HK-2 (cell line): ENCODE measurements around the gene SUGCT.
"Not testable (repeated sequence)": the region's sequence is repeated elsewhere in the genome, so short reads cannot be mapped to it uniquely, and the experiment has no call there.

Experiments
- DNase-seq: peaks from one replicate; pipeline ENCODE4 v3.0.0-alpha.2; 2018; ENCODE audit not compliant: unreplicated experiment

Gene SUGCT

GRCh38 chr7:40612298-40612697 is 477.5 kb downstream of the SUGCT start:
- no peak for DNase-seq

DNA sequence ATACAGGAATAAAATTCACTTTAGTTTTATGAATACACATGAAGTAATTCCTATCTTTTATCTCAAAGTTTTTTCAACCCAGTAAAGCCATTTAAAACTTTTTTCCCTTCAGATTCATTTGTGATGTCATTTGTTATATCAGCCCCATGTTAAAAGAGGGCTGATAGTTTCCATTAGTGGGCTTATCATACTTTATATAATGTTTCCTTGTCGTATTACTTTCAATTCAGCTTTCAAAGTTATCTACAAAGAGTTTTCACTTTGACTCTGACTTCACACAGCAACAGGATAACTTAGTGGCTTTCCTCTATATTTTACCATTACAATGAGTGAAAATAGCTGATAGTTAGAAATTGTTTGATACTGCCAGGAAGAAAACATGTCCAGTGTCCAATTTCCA is 484.8 kb downstream of the SUGCT start:
- DNase-seq: no peak

DNA sequence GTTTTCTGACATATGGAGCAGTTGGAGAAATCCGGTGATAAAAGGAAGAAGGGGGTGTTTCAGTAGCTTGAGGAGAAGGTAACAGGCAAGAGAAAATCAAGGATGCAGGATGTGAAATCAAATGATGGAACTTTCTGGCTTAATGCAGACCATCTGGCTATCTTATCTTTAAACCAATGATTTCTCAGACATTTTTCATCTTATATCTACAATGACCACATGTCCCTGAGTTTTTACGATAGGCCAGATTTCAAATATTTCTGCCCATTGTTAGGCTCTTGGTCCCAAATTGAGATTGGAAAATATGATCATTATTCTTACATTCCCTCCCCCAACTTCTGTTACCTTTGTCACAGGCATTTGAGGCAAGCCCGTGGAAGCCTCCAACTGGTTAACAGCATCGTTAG is 486.8 kb downstream of the SUGCT start:
- no peak for DNase-seq

DNA sequence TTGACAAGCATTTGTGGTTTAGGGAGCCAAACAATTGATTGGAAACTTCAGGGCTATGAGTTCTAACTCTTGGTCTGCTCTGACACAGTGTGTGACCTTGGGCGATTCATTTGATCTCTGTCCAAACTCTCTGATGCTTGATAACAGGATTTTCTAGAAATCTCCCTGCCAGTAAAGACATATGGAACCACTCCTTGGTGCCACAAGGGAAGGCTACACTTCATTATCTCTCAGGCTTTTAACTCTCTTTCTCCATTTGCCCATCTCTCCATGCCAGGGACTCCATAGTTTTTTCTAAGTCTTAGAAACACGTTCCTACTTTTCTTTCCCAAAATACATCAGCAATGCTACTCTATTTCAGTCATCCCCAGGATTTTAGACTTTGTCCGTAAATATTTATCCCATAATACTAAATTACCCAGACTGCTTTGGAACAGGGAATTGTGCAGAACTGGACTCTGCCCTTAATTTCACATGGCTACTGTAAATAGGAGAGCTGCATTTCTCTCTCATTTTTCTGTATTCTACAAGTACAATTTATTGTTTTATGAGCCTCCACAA is 488.2 kb downstream of the SUGCT start:
- no peak for DNase-seq

DNA sequence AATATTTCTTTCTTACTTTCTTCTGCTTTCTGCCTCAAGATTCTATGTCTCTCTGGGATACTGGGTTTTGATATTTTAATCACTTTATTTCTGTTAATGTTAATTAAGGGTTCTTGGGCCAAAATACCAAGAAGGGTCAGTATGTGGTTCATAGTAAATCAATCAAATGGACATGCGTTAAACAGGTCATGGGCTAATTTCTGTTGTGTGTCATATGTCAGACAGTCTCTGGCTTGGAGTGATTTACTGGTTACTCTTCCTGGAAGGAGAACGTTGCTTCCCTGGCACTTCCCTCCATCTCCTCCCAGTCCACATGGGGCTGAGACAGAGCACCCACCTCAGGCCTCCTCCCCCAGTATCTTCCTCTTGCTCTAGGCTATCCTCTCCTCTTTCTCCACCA is 489.1 kb downstream of the SUGCT start:
- DNase-seq: no peak

DNA sequence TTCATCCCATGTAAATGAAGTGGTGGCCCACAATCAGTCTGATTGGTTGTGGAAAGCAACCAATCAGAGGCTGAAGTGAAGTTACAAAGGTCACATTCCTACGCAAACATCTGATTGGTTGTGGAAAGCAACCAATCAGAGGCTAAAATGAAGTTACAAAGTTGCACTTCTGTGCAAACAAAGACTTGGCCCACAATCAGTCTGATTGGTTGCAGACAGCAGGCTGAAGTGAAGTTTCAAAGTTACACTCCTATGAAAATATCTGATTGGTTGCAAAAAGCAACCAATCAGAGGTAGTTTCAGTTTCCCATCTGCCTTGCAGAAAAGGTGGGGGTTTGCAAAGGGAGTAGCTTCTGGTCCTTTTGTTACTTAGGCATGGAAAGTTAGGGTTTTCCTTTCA is 492.6 kb downstream of the SUGCT start:
- DNase-seq: not testable (repeated sequence)

DNA sequence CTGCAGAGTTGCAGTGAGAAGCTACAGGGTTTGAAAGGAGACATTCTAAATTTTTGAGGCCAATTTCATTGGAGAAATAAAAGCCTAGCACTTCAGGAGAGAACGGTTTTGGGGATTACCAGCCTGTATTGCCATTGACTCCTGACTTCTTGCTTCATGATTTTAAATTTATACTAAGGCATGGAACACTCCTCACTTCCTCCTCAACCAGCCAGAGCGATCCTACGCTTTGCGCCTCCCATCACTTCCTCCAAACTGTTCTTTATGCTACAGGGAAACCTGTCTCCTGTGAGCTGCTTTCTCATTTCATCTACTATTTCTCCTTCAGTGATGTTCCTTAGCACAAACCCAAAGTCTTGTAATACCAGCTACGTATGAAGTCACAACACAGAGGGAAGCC is 495.1 kb downstream of the SUGCT start:
- no peak for DNase-seq

DNA sequence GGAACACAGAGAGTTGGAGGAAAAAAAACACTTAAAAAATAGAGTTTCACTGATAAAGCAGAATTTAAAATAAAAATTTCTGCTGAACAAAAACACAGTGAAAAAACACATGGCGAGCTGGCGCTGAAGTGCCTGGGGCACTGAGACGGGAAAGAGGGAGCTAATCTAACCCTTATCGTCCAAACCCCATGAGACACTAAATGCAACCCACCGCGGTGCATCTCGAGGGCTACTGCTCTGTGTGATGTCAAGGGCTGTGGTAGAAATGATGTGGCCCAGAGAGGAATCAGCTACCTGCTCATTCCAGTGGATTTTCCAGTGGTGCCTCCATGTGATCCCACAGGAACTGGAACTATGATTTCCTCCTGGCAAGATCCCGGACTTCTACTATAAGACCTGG is 499.3 kb downstream of the SUGCT start:
- DNase-seq: no peak

DNA sequence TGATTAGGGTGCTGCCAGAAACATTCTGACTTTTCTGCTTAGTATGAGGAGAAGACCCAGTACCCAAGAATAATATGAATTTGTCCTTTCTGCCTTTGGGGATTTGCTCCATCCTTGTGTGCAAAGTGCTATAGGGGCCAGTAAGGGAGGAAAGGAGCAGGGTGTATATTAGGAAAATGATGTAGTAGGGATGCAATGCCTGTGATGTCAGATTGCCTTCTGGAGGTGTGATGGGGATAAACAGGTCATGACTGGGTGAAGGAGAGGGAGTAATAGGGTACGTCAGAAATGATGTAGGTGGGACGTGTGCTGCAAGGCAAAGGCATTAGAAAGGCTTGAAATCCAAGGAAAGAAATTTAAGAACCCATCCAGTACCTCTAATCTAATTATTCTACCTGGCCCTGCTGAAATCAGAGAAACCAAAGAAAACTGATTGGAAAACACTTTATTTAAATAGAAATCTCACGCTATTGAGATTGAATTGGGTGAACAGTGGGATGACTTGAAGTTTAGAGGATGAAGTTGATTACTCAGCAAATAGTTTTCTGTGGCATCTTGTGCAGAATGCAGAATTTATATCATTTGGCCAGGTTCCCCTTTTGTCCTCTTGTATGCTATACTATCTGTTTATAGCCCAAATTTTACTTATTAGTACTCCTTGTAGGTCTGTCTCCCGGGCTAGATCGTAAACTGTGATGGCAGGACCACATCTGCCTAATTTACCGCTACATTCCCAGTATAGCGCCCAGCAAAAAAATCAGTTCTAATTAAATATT is 503.9 kb downstream of the SUGCT start:
- DNase-seq: no peak

DNA sequence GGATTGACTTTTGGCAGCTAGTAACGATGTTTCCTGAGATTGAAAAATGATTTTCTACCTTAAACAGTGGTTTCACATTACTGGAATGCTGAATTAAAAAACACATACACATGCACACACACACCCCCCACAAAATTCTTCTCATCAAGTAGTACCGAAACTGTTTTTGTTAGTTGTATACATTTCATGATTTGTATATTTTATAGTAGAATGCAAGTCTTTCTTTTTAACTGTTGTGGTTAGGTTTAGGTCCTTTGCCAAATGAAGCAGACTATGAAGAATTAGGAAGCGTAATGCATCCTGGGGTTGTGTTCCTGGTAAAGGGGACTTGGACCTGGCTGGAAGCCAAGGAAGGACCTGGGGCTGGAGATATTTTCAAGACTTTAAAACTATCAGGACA is 505.8 kb downstream of the SUGCT start:
- no peak for DNase-seq

DNA sequence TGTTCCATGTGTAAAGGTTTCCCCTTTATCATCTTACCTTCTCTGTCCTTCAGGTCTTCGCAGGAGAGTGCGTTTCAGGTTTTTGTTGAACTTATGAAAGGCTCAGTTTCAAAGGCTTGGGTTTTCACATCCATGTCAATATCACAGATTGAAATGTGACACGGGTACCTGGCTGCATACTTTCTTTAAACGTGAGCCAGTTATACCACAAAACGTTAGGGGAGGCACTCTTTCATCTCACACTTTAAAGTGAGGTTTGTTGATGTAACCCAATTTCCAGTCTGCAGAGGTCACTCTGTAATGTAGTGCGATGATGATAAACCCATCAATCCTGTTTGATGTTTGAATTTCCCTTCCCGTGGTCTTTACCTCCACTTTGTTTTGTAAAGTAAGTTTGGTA is 506.9 kb downstream of the SUGCT start:
- DNase-seq: no peak

- no peak for DNase-seq
Observed at GRCh38 chr7:40643664-40644063, 508.9 kb downstream of the SUGCT start.

DNA sequence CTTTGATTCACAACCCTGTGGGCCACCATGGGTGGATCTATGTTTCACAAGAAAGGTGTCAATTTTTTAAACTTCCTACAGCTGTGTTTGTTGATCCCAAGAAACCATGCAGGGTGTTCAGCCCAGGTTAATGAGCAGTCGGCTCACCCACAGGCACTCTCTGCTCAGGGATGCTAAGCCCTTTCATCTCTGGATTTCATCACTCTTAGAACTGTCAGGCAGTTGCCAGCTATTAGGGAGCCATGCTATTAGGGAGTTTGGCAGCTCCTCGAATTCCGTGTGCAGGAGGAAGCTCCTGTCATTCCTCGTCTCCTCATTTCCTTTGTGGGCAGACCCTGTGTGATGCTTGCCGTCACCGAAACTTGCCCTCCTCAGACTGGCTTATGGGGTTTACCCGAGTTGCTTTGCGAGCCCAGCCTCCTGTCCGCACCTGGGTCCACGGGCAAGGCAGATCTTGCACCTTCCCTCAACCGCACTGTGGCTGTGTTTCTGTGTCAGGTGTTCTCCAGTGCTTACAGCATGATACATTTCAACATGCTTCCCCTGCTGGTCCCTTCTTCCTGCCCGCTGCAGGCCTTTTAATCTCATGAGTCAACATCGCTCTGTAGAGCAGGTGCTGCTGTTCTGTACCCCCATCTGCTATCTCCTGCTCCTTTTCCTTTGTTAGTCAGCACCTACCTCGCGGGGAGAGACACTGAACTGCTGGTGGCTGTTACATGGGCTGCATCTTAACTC is 509.8 kb downstream of the SUGCT start:
- DNase-seq: no peak

DNA sequence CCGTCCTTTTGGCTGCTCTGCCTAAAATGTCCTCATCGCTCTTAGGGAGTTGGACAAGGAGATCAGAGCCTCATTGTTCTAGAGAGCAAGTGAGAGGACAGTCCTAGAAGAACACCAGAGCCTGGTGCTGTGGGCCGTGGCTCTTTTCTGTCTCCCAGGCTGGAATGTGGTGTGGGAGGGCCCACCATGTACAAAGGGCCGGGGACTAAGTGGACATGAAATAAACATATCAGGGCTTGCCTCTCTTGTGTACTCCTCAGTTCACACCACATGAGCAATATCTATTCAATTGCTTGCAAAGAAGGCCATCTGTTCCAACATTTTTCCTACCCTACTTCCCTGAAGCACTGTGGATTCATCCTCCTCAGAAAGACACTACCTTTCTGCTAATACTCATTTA is 510.4 kb downstream of the SUGCT start:
- DNase-seq: no peak

DNA sequence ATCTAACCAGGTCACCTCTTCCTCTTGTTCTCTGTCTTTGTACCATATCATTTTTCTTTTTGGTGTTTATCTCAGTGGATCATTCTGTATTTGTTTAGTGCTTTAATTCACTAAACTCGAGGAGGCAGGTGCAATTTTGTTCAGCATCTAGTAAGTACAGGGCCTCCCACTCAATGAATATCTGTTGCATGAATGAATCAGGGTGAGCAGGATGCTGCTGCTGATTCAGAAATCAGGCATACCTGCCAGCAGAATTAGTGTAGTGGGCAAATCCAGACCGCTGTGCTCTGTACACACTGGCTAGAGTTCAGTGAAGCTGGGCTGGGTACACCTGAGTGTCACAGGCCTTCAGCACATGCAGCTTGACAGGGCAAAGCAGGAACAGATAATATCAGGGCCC is 511.9 kb downstream of the SUGCT start:
- no peak for DNase-seq

GRCh38 chr7:40647719-40648118 is 512.9 kb downstream of the SUGCT start:
- no peak for DNase-seq

- DNase-seq: no peak
Observed at GRCh38 chr7:40649247-40649646, 514.4 kb downstream of the SUGCT start.

DNA sequence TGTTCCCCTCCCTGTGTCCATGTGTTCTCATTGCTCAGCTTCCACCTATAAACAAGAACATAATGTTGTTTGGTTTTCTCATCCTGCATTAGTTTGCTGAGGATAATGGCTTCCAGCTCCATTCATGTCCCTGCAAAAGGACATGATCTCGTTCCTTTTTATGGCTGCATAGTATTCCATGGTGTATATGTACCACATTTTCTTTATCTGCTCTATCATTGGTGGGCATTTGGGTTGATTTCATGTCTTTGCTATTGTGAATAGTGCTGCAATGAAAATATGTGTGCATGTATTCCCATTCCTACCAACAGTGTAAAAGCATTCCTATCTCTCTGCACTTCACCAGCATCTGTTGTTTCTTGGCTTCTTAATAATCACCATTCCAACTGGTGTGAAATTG is 516.1 kb downstream of the SUGCT start:
- not testable (repeated sequence) for DNase-seq

GRCh38 chr7:40654171-40654570 is 519.4 kb downstream of the SUGCT start:
- DNase-seq: no peak

DNA sequence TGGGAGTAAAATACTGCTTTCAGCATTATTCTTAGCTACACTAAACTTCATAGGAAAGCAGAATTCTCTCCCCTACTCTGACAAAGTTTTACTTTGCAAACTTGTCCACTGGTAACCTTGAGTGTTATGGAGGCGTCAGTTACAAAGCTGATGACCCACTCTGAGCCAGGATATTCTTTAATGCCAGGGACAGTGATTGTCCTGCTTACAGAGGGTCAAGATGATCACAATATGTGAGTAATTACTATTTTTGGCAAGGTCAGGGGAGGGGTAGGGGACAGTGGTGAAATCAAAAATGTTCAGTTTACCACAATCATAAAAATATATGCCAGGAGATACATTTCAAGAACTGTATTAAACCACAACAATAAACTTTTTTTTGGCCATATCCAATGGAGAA is 520.6 kb downstream of the SUGCT start:
- DNase-seq: no peak

- DNase-seq: no peak
Observed at GRCh38 chr7:40656349-40656748, 521.5 kb downstream of the SUGCT start.

- no peak for DNase-seq
Observed at GRCh38 chr7:40658729-40659128, 523.9 kb downstream of the SUGCT start.

- DNase-seq: no peak
Observed at GRCh38 chr7:40659231-40659630, 524.4 kb downstream of the SUGCT start.
